HG03097 (cell line): Measurements from ENCODE around the gene P2RX5.
"Not testable (repeated sequence)": the region's sequence is repeated elsewhere in the genome, so short reads cannot be mapped to it uniquely, and the experiment has no call there.

Experiments
- ATAC-seq: cut with Tn5 transposase; IDR thresholded peaks from one replicate; pipeline ENCODE4 v1.9.1; 2021; ENCODE audit not compliant: unreplicated experiment, low FRiP score

The P2RX5 gene

GRCh38 chr17:3712811-3713463 lies 17.0 kb upstream of the P2RX5 start:
- no peak for ATAC-seq

- ATAC-seq: peak; percentile 93
These were observed 15.0 kb upstream of the P2RX5 start for GRCh38 chr17:3710951-3711383.

- ATAC-seq: no peak
These were observed 12.4 kb upstream of the P2RX5 start for GRCh38 chr17:3708366-3708765.

GRCh38 chr17:3705718-3705984 lies 9.7 kb upstream of the P2RX5 start:
- ATAC-seq: not testable (repeated sequence)

GRCh38 chr17:3704931-3705717 lies 9.2 kb upstream of the P2RX5 start:
- no peak for ATAC-seq

- ATAC-seq: not testable (repeated sequence)
These were observed 6.1 kb upstream of the P2RX5 start for GRCh38 chr17:3702041-3702539.

GRCh38 chr17:3699951-3700350 lies 4.0 kb upstream of the P2RX5 start:
- ATAC-seq: no peak

GRCh38 chr17:3698139-3698538 lies 2.2 kb upstream of the P2RX5 start:
- ATAC-seq: no peak

- ATAC-seq: no peak
These were observed 1.1 kb upstream of the P2RX5 start for GRCh38 chr17:3697103-3697476.

- ATAC-seq: no peak
These were observed 729 bp downstream of the P2RX5 start for GRCh38 chr17:3695129-3695722.

GRCh38 chr17:3693829-3694231 lies 2.1 kb downstream of the P2RX5 start:
- ATAC-seq: peak; percentile 35

GRCh38 chr17:3693141-3693540 lies 2.8 kb downstream of the P2RX5 start:
- ATAC-seq: no peak

- ATAC-seq: no peak
These were observed 3.6 kb downstream of the P2RX5 start for GRCh38 chr17:3692346-3692745.

- no peak for ATAC-seq
These were observed 4.3 kb downstream of the P2RX5 start for GRCh38 chr17:3691617-3692067.

- no peak for ATAC-seq
These were observed 5.8 kb downstream of the P2RX5 start for GRCh38 chr17:3690094-3690715.

GRCh38 chr17:3689262-3690093 lies 6.5 kb downstream of the P2RX5 start:
- ATAC-seq: no peak

- no peak for ATAC-seq
These were observed 7.1 kb downstream of the P2RX5 start for GRCh38 chr17:3688852-3689261.

GRCh38 chr17:3688027-3688553 lies 7.9 kb downstream of the P2RX5 start:
- ATAC-seq: no peak

GRCh38 chr17:3685174-3685573 lies 10.8 kb downstream of the P2RX5 start:
- no peak for ATAC-seq

- ATAC-seq: no peak
These were observed 12.9 kb downstream of the P2RX5 start for GRCh38 chr17:3683054-3683511.
